WTC11 (cell line): ENCODE measurements around the gene RFC4.

Source experiments
- ATF2 ChIP-seq: sonication (generic); formaldehyde crosslinking; IDR thresholded peaks from 2 replicates; pipeline ENCODE4 v1.8.1; 2022; ENCODE audit warnings: low read depth, missing genetic modification reagents, borderline replicate concordance
- CTCF ChIP-seq: fragments of 200-600 bp; IDR thresholded peaks from 2 replicates; pipeline ENCODE4 v1.8.0; 2022; ENCODE audit warnings: antibody characterized with exemption
- E2F5 ChIP-seq: sonication (generic); formaldehyde crosslinking; IDR thresholded peaks from 2 replicates; pipeline ENCODE4 v1.8.1; 2022; ENCODE audit warnings: mild to moderate bottlenecking, moderate library complexity, missing genetic modification reagents
- FOXJ3 ChIP-seq: sonication (generic); formaldehyde crosslinking; IDR thresholded peaks from 2 replicates; pipeline ENCODE4 v1.9.0; 2021; ENCODE audit warnings: missing genetic modification reagents, mild to moderate bottlenecking, borderline replicate concordance
- HMGA2 ChIP-seq: fragments of 250-450 bp; sonication (Bioruptor Pico); IDR thresholded peaks from 2 replicates; pipeline ENCODE4 v1.4.0; 2021; ENCODE audit warnings: mild to moderate bottlenecking, moderate library complexity
- IRF2 ChIP-seq: sonication (generic); formaldehyde crosslinking; IDR thresholded peaks from 2 replicates; pipeline ENCODE4 v1.8.0; 2022; ENCODE audit warnings: low read depth, missing genetic modification reagents, borderline replicate concordance
- NFE2L1 ChIP-seq: sonication (generic); formaldehyde crosslinking; IDR thresholded peaks from 2 replicates; pipeline ENCODE4 v1.8.1; 2023; ENCODE audit warnings: missing genetic modification reagents
- NR3C1 ChIP-seq: sonication (generic); formaldehyde crosslinking; conservative IDR thresholded peaks from 2 replicates; pipeline ENCODE4 v1.8.1; 2023; ENCODE audit warnings: low read depth, mild to moderate bottlenecking, missing genetic modification reagents
- PREB ChIP-seq: sonication (generic); formaldehyde crosslinking; IDR thresholded peaks from 2 replicates; pipeline ENCODE4 v1.8.1; 2022; ENCODE audit warnings: mild to moderate bottlenecking, missing genetic modification reagents, moderate library complexity, borderline replicate concordance

GRCh38 chr3:186750316-186750715, 56.0 kb downstream of the RFC4 start:
- TF ChIP-seq NR3C1 (CRISPR knock-in tag) = no peak
- TF ChIP-seq CTCF = no peak
- TF ChIP-seq HMGA2 (CRISPR knock-in tag) = no peak
- TF ChIP-seq E2F5 (CRISPR knock-in tag) = no peak
- no peak for TF ChIP-seq FOXJ3 (CRISPR knock-in tag)
- TF ChIP-seq PREB = no peak
- TF ChIP-seq IRF2 (CRISPR knock-in tag) = no peak
- TF ChIP-seq NFE2L1 (CRISPR knock-in tag) = no peak
- TF ChIP-seq ATF2 = no peak
